Non-pigmented ciliary epithelial cell (primary cell): ENCODE data around the gene CTSW.
"Not testable (repeated sequence)": the region's sequence is repeated elsewhere in the genome, so short reads cannot be mapped to it uniquely, and the experiment has no call there.

Experiments
- DNase-seq: peaks from one replicate; pipeline ENCODE4 v3.0.0-alpha.2; 2010; ENCODE audit warnings: low read depth

CTSW gene

GRCh38 chr11:65886826-65887722 lies 7.4 kb downstream of the CTSW start:
- no peak for DNase-seq

GRCh38 chr11:65887723-65888162 lies 8.1 kb downstream of the CTSW start:
- DNase-seq: no peak

DNA sequence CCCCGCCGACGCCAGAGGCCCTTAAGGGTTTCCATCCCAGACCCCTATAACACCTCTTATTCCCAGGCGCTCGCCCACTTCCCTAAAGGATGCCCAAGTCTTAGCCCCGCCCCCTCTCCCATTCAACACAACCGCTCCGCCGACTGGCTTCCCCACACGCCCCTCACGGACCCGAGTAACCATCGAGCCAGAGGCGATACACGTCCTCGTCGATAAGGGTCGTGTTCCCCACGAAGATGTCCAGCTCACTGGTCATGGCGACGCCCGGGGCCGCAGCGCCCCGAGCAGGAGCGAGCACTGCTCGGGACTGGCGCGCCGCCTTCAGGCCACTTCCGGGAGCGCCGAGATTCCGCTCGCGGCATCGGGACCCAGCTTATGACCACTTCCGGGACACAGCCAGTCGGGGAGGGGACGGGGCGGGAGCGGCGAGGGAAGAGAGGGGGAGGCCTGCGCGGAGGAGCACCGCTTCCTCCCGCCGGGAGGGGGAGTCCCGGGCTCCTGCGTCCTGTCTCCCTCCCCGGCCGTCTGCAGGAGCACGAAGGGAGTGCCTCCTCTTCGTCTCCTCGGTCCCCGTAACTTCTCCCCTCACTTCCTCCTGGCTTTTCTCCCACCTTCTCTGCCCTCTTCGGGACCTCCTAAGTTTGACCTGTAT lies 8.7 kb downstream of the CTSW start, which contains the start of gene FIBP:
TSS of gene FIBP (minus strand) at position 309 of the 652 bp plus-strand sequence. CDS start at position 256, 53 bp downstream.
- DNase-seq: peak; percentile 81

DNA sequence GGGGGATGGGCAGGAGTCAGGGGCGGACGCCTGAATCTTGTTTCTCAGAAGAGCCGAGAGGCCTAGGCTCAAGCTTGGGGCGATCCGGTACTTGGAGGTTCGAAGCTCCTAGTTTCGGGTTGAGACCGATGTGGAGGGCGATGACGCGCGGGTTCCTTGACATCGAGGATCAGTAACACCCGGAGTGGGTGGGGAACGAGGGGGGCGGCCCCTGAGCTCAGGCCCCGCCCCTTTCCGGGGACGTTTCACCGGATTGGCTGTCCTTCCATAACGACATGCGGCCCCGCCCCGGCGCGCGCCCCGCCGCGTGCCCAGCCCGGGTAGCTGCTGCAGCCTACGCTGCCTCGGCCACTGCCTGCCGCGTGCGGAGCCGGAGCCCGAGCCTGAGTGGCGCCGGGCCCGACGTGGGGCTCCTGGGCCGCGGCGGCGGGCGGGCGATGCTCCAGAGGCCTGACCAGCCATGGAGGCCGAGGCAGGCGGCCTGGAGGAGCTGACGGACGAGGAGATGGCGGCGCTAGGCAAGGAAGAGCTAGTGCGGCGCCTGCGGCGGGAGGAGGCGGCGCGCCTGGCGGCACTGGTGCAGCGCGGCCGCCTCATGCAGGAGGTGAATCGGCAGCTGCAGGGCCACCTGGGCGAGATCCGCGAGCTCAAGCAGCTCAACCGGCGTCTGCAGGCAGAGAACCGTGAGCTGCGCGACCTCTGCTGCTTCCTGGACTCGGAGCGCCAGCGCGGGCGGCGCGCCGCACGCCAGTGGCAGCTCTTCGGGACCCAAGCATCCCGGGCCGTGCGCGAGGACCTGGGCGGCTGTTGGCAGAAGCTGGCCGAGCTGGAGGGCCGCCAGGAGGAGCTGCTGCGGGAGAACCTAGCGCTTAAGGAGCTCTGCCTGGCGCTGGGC lies 10.9 kb downstream of the CTSW start, which contains the start of gene CCDC85B:
TSS of gene CCDC85B (plus strand) at position 350 of the 895 bp plus-strand sequence. CDS start at position 461, 111 bp downstream.
- DNase-seq: no peak

DNA sequence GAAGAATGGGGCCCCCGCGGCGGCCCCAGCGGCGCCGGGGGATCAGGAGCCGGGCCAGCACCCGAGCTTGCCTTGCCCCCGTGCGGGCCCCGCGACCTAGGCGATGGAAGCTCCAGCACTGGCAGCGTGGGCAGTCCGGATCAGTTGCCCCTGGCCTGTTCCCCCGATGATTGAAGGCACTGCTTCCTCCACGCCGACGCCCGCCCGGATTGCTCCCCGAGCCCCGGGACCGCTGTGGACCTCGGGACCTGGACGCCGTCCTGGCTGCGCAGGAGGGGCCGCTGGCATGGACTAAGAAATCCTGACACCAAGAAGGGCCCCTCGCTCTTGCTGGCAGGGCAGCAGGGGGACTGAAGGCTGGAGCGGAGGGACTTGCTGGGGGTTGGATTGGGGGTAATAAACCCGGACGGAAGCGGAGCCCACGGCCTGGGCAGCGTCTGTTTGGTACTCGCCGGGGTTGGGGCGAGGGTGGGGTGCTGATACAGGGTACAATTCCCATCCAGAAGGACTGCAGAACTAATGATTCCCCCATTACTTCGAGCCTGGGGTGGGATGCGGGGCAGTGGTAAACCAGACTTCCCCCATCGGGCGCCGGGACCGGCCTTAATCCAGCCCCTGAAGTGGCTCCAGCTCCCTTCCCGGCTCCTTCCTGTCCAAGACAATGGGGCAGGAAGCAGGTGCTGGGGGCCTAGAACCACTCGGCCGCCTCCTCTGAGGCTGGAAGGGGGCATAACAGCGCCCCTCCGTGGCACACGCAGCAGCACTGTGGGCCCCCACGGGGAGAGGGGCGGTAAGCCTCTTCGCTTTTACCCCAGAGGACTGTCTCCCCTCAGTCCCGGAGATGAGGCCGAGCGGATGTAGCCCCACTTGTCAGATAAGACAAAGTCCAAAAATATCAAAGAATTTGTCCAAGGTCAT lies 11.8 kb downstream of the CTSW start:
- no peak for DNase-seq

DNA sequence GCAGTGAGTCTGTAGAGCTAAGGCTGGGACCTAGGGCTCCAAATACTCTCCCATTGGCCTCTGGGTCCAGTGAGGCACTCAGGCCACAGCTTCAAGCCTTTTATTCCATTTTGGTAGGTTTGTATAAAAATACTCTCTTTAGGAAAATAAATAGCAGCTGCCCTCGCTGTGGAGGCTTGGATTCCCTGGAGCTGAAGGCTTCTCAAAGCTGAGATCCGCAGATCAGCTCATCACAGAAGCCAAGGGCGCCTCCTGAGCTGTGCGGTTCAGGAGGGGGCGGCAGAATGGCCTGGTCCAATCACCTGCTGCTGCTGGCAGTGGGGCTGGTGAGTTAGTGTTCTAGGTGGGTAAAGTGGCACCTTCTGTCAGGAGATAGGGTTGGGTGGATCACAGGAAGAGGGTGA lies 12.5 kb downstream of the CTSW start:
- not testable (repeated sequence) for DNase-seq

- DNase-seq: no peak
Observed at GRCh38 chr11:65892661-65893317, 13.2 kb downstream of the CTSW start.

- no peak for DNase-seq
Observed at GRCh38 chr11:65894034-65894591, 14.5 kb downstream of the CTSW start.

DNA sequence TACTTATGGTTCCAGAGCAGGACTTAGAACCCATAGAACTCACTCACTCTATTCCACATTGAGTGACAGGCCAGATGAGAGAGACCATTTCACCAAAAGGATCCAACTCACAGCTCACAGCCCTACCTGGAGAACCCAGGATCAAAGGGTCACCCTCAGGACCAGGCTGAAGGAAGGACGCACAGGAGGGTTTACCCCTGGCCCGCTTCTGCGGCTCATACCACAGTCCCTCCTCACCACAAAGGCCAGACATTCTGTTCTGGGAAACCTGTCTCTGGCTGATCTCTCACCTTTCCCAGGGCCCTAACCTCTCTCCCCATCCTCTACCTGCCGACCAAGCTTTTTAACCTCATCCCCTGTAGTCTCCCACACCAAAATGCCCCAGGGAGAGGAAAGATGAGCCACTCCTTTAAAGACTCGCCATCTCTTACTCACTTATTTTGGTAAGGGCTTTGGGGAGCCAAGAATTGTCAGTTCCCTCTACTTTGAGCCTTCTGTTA lies 15.9 kb downstream of the CTSW start:
- DNase-seq: no peak

DNA sequence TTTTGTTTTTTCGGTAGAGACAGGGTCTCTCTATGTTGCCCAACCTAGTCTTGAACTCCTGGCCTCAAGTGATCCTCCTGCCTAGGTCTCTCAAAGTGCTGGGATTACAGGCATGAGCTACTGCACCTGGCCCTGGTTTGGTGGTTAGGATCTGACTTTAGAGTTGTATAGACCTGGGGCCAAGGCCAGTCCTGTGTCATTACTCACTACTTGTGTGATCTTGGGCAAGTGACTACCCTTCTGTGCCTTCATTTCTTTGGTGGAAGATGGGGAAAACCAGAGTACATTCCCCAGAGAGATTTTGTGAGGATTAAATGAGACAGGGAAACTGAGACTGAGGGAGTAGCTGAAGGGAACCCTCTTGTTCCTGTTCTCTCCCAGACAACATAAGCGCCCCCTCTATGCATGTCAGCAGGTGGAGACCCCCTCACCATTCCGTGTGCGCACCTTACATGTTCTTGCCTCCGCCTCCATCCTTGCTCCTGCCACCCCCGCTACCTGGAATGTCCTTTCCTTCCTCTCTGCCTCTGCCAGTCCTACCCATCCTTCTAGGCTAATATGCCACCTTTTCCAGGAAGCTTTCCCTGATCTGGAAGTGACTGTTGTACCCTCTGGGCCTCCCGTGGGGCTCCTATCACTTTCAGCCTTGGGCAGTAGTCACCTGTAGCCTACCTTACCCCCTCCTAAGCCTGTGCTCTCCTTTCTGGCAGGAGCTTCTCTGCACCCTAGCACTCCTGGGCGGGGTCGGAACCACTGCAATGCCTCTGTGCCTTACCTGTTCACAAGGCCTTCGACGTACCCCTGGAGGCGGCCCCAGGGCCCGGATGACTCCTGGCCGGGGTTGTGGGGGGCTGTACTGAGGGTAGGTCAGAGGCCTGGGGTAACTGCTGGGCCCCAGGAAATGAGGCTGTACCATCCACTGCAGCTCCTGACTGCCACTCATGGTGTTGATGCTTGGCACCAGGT lies 16.7 kb downstream of the CTSW start:
- no peak for DNase-seq

- no peak for DNase-seq
Observed at GRCh38 chr11:65897020-65897471, 17.4 kb downstream of the CTSW start.

GRCh38 chr11:65898656-65899355 lies 19.2 kb downstream of the CTSW start:
- no peak for DNase-seq

DNA sequence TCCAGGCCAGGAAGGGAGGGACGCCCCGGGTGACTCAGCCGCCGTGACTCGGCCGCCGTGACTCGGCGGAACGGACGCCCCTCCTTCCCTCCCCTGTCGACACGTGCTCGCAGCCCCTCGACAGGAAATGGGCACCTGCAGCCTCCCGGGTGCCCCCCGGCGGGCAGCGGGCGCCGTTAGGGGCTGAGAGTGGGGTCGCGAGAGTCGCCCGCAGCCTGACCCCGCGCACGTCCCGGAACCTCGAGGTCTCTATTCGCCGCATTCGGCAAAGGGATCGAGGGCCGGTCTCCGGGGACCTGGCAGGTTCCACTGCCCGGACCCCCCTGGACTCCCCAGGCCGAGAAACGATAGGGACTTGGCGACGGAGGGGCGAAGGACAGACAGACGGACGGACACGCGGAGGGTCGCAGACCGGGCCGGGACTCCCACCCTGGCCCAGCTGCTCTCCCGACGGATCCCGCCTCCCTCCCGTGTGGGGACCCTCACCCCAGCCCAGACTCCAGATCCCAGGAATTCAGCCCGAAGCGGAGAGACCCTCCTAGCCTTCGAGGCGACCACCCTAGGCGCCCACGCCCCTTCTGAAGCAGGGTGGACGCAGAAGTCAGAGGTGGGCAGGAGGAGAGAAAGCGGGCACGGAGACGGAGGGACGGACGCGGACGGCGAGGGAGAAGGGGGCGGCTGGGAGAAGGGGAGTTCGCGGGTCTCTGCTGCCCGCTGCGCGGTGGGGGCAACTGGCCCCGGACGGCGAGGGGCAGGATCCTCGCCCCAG lies 19.9 kb downstream of the CTSW start:
- DNase-seq: no peak

GRCh38 chr11:65900125-65900898 lies 20.7 kb downstream of the CTSW start, which contains the start of gene FOSL1:
TSS of gene FOSL1 (minus strand) at chr11:65900388. CDS start at chr11:65900339, 49 bp downstream.
- peak; percentile 78 for DNase-seq

DNA sequence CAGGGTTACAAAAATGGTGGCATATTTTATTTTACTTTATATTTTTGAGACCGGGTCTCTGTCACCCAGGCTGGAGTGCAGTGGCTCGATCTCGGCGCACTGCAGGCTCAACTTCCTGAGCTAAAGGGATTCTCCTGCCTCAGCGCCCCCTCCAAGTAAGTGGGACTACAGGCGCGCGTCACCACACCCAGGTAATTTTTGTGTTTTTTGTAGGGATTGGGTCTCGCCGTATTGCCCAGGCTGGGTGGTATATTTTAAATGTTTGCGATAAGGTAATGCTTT lies 21.2 kb downstream of the CTSW start:
- DNase-seq: no peak

DNA sequence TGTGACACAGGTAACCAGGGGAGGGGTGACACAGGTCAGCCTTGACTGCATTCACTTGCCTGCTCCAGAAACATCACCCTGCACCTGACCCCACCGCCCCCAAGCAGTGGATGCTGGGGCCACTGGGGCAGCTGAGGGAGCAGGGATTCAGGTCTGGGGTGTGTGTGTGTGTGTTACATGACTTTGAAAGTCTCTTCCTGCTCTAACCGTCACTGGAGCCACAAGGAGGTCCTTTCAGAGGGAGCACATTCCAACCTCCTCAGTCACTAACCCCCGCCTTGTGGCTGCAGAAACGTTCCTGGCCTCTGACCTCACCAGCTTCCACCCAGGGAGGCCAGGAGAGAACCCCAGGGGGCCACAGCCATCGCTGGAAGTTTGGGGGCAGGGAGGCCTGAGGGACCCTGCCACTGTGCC lies 23.4 kb downstream of the CTSW start:
- no peak for DNase-seq
